Measurements from ENCODE around the gene SELENON.
"Not testable (repeated sequence)": the region's sequence is repeated elsewhere in the genome, so short reads cannot be mapped to it uniquely, and the experiment has no call there.

The SELENON gene

DNA sequence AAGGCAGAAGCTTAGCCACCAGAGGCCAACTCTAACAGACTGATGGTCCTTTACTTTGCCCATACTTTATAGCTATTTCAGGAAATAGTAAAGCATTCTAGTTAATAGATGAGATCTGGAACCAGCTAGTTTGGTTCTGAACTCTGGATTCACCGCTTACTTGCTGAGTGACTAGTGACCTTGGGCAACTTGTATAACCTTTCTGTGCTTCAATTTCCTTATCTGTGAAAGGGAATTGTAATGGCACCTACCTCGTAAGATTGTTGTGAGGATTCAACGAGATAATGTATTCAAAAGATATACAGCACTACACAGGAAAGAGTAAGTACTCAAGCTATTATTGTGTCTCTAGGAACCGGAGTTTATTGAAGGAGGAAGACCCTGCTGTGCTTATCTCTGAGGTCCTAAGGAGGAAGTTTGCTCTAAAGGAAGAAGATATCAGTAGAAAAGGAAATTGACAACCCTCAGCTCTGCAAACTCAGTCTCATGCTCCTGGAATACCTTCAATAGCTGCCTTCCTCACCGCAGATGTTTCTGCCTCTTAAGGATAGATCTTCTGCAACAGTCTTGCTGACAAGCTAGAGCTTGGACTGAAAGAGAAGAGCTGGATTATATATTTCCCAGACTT, 31.7 kb downstream of the SELENON start:
- DNase-seq (ENCODE audit: low read depth), result no peak

DNA sequence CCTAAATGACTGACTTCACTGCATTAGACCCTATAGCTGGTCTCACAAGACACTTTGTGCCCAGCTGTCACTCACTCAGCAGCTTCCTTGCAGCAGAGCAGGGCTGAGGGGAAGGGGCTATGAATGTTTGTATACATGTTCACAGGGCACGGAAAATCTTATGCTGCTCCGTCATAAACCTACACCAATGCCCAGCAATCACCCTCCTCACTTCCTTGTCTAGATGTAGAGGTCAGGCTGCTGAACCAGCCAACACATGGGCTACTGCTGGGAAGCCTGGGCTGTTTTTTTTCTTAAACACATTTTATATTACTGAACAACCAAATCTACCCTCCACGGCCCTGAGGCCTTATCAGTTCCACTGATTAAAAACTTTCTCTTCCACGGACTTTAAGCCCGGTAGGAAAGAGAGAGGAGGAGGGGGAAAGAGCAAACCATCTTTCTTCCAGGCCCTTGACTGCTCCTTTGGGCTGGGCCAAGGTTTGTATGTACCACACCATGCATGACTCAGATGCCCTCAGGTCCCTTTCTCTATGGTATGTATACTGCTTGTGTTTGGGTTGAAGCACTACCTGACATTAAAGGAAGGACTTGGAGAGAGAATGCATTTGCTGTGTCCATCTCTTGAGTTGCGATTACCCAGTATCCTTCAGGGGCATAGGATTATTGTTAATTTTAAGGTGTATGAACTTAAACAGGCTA, 32.5 kb downstream of the SELENON start:
- DNase-seq (ENCODE audit: low read depth), result no peak

DNA sequence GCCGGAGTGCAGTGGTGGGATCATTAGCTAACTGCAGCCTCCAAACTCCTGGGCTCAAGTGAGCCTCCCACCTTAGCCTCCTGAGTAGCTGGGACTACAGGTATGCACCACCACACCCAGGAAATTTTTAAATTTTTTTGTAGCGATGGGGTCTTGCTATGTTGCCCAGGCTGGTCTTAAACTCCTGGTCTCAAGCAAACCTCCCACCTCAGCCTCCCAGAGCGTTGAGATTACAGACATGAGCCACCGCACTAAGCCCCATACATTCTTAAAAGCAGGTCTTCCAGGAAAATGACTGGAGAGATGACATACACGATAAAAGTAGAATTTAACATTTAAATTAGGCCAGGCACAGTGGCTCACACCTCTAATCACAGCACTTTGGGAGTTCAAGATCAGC, 33.2 kb downstream of the SELENON start:
- DNase-seq (ENCODE audit: low read depth), result no peak

DNA sequence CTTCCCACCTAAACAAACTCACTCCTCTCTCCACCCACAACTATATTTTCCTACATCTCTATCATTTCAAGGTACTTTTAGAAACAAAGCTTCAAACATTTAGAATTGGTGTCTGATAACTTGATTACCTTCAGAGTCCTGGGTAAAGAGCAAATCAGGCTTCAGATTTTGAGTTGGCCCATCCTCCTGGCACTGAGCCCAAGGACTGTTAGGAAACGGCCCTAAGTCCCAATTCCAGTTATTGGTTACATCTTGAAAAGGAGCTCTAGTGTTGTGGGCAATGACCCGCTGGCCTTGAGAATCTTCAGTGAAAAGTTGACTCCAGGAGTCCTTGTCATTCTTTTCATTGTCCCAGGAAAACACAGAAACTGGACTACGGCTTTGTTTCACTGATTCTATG, 34.9 kb downstream of the SELENON start:
- no peak for DNase-seq (ENCODE audit: low read depth)

DNA sequence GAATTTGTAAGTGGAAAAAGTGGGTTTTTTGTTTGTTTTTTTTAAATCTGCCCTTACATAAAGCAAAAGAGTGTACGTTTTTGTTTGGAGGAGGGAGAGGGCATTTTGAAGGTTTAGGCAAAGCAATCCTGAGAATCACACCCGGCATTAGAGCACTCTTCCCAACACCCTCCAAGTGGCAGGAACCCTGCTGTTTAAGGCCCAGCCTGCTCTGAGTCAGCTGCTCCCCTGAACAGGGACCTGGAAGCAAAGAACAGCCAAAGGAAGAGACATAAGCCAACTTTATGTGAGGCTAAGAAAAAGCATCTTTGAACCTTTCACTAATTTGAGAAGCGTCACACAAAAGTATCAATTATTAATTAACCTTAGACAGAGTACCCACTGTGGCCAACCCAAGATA, 36.7 kb downstream of the SELENON start:
- DNase-seq (ENCODE audit: low read depth), result no peak

GRCh38 chr1:25837262-25837875, 37.4 kb downstream of the SELENON start:
- no peak for DNase-seq (ENCODE audit: low read depth)

- not testable (repeated sequence) for DNase-seq (ENCODE audit: low read depth)
Observed at GRCh38 chr1:25839808-25840207, 39.8 kb downstream of the SELENON start.

- no peak for DNase-seq (ENCODE audit: low read depth)
Observed at GRCh38 chr1:25843483-25843882, 43.5 kb downstream of the SELENON start.

GRCh38 chr1:25844536-25845337, 44.7 kb downstream of the SELENON start:
- DNase-seq (ENCODE audit: low read depth), result no peak

DNA sequence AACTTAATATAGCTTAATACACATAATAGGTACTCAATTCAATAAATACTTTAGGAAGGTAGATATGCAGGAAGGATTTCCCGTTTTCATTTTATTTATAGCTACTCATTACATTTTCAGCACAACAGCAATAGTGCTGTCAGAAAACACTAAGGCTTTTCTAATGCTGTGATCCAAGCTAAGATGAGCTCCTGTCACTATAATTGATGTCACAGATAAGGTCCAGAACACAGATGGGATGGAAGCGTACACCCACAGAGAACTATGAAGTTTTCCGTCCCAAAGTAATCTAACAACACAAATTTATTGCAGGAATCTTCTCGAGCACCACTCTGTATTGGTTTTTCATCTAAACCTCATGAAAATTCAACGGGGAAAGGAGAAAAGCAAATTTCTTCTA, 45.7 kb downstream of the SELENON start:
- no peak for DNase-seq (ENCODE audit: low read depth)

- DNase-seq (ENCODE audit: low read depth), result no peak
Observed at GRCh38 chr1:25847929-25848328, 47.9 kb downstream of the SELENON start.

GRCh38 chr1:25848531-25848930, 48.5 kb downstream of the SELENON start:
- no peak for DNase-seq (ENCODE audit: low read depth)

DNA sequence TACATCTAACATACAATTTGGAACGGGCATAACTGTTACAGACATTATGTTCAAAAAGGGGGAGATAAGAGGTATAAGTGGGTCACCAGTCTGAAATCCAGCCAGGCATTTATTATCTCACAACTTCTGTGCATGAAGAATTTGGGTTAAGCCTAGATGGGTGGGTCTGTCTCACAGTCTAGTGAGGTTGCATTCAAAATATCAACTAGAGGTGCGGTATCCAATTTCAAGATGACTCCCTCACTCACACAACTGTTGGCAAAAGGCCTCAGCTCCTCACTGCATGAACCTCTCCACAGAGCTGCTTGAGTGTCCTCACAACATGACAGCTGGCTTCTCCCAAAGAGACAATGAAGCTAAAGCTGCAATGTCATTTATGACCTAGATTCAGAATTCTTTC, 54.6 kb downstream of the SELENON start:
- no peak for DNase-seq (ENCODE audit: low read depth)

- no peak for DNase-seq (ENCODE audit: low read depth)
Observed at GRCh38 chr1:25856856-25857255, 56.9 kb downstream of the SELENON start.

DNA sequence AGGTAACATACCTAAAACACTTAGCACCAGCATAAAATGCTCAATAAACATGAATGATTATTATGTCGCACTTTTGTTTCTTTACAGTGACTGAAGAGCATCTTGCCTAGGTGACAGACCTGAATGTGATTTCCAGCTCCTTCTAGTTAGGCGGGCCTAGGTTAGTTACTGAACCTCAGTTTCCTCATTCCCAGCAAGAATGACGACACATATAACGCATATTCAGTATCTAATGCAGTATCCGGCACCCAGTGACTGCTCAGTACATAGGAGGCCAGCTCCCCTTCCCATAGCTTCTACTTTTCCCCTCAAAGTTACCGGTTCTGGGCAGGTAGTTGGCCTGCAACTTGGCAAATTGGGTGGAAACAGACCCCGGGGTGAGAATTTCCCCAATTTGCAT, 58.5 kb downstream of the SELENON start:
- no peak for DNase-seq (ENCODE audit: low read depth)

DNA sequence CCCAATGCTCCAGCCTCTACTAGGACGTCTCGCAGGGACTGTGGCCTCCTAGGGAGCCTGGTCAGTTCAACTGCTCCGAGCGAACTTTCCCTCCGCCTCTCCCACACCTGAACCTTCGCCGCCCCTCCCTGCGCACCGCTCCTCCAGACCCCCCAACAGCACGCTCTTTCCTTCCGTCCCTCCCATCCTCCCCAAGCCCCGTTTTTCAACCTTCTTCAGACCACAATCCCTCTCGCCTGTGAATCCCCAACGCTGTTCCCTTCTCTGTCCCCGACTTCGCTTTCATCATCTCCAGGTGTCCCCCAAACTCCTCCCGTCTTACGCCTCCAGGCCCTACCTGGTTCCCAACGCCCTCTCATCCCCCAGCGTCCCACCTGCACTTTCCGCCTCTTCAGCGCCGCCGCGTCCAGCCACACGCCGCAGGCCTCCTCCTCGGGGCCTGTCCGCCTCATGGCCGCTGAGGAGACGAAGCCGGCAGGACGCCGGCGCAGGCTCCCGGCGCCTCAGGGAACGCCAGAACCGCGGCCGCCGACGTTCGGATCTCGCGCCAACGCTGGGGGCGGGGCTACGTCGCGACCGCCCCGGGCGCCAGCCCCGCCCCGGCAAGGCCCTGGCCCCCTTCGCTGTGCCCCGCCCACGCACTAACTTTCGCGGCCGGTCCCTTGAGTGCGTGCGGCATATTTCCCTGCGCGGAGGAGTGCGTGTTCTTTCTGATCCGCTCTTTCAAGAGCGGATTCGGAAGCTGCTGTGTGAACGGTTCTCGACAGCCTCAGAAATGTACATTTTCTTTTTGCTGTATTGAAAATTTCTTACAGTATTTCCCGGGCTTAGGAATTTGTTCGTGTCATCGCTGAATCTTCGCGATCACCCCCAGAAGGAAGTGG, 59.2 kb downstream of the SELENON start, which contains the start of gene AUNIP:
AUNIP (minus strand) TSS at position 552 of the 884 bp plus-strand sequence; CDS start at position 452, 100 bp downstream.
- peak; percentile 79 for DNase-seq (ENCODE audit: low read depth)

DNA sequence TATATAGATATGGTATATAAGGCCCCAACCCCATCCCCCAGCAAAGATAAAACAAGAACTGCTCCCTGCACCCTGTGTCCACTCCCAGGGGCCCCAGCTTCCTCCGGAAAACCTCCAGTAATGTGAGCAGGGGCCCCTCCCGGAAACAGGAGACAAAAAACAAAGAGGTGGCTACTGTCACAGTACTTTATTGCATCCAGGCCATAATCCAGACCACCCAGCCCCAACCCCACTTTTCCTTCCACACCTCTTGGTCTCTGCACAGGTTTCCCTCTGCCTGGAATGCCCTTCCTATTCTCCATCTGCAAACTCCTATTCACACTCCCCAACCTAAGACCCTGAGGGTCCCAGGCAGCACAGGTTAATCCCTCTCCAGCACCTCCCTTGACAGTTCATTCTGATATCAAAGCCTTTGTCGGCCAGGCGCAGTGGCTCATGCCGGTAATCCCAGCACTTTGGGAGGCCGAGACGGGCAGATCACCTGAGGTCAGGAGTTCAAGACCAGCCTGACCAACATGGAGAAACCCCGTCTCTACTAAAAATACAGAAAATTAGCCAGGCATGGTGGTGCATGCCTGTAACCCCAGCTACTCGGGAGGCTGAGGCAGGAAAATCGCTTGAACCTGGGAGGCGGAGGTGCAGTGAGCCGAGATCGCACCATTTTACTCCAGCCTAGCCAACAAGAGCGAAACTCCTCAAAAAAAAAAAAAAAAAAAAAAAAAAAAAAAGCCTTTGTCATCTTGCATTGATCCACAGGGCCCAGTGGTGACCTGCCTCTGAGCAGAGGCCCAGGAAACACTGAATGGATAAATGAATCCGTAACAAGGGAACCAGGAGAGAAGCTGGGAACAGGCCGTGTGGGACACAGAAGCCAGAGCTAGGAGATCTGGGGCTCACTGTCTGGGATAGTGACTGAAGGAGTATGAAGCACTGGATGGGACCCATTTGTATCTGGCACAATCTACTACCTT, 61.6 kb downstream of the SELENON start:
- DNase-seq (ENCODE audit: low read depth), result no peak

GRCh38 chr1:25862785-25863485, 62.9 kb downstream of the SELENON start:
- no peak for DNase-seq (ENCODE audit: low read depth)

DNA sequence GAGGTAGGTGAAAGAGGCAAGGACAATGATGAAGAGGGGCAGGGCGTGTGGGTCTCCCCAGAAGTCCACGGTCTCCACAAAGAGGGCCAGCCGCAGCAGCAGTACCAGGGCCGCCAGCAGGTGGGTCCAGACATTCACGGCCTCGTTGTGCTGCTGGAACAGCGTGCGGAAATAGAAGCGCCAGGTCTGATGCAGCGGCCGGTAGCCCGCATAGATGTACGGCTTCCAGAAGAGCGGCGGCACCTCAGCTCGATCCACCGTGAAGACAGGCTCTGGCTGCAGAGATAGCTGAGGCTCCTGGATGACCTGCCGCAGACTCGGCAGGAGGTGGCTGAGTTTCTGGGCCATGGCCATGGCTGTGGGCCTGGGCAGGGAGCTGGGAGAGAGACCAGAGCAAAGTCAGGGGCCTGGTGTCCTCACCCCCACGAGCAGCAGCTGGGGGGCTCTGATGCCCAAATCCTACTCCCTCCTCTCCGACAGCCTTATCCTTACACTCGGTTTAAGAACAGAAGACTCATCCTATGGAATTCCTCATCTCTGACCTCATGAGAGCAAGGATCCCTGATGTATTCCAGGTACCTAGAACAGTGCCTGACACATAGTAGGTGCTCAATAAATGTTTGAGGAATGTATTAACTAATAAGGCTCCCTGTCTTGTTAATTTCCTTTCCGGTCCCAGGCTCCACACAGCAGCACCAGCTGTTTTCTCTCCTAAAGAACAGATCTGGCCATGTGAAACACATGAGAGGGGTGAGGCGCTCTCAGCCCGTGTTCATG, 63.7 kb downstream of the SELENON start:
- no peak for DNase-seq (ENCODE audit: low read depth)
